Natural killer cell (primary cell): ENCODE measurements around the gene MAST2. TPM values are rescaled to one million over a fixed set of nuclear protein-coding genes. Genes with fewer than 3 reads are reported as not detected.

Experiments
- ATAC-seq, 3 donors: fragments of 150-1000 bp in 2 of 3; fragments of 200-7000 bp in 1 of 3; cut with Tn5 transposase; 1 replicate in 1 of 3; 2 replicates in 2 of 3; pipeline ENCODE4 v1.10.0; 2021; ENCODE audit warnings: mild to moderate bottlenecking in 2 of 3, moderate library complexity in 2 of 3
- DNase-seq, 2 donors: peaks; one replicate each; pipeline versions ENCODE4 v3.0.0 to v3.0.0-alpha.2; 2013 to 2021; ENCODE audit warnings: mixed read lengths in 1 of 2
- H3K27ac ChIP-seq: one replicate; pipeline ENCODE4 v1.5.1; 2013; ENCODE audit warnings: mild to moderate bottlenecking, low read length
- H3K27me3 ChIP-seq: one replicate; pipeline ENCODE4 v1.6.1; 2013; ENCODE audit warnings: low read length; ENCODE audit not compliant: control insufficient read depth, insufficient read depth
- H3K36me3 ChIP-seq: one replicate; pipeline ENCODE4 v1.6.1; 2013; ENCODE audit warnings: low read length; ENCODE audit not compliant: control insufficient read depth, insufficient read depth
- H3K4me1 ChIP-seq: one replicate; pipeline ENCODE4 v1.6.1; 2013; ENCODE audit warnings: low read length; ENCODE audit not compliant: control insufficient read depth, insufficient read depth
- H3K4me3 ChIP-seq: one replicate; pipeline ENCODE4 v1.5.1; 2013; ENCODE audit warnings: low read length
- H3K9me3 ChIP-seq: one replicate; pipeline ENCODE4 v1.6.1; 2013; ENCODE audit warnings: low read length; ENCODE audit not compliant: control insufficient read depth, insufficient read depth
- H3K27ac Mint-ChIP-seq, 2 donors: one replicate each; pipeline ENCODE4 v1.8.0; 2022; ENCODE audit warnings: mild to moderate bottlenecking in 2 of 2, mixed read lengths in 2 of 2, moderate library complexity in 1 of 2
- H3K27me3 Mint-ChIP-seq, 2 donors: one replicate each; pipeline ENCODE4 v1.8.0; 2022; ENCODE audit warnings: low read depth in 2 of 2, mixed read lengths in 2 of 2
- H3K36me3 Mint-ChIP-seq: one replicate; pipeline ENCODE4 v1.8.0; 2022; ENCODE audit warnings: mixed read lengths
- H3K4me1 Mint-ChIP-seq, 2 donors: one replicate each; pipeline ENCODE4 v1.8.0; 2022; ENCODE audit warnings: mixed read lengths in 2 of 2
- H3K4me3 Mint-ChIP-seq: one replicate; pipeline ENCODE4 v1.8.0; 2022; ENCODE audit warnings: mild to moderate bottlenecking, moderate library complexity, mixed read lengths
- H3K9me3 Mint-ChIP-seq, 2 donors: one replicate each; pipeline ENCODE4 v1.8.0; 2022; ENCODE audit warnings: mixed read lengths in 2 of 2
- CTCF ChIP-seq: fragments of 200-600 bp; IDR thresholded peaks from one replicate; pipeline ENCODE4 v1.8.0; 2022; ENCODE audit warnings: antibody characterized with exemption
- WGBS: methylation state at CpG from one replicate; pipeline ENCODE4 v1.1.7; 2013; ENCODE audit warnings: missing lambda C conversion rate; ENCODE audit not compliant: insufficient coverage; 5-methylcytosine and 5-hydroxymethylcytosine counted together
- intact Hi-C: fragments of 100-400 bp; cut with micrococcal nuclease; formaldehyde crosslinking; loops from one replicate; pipeline ENCODE4 v1.14.2; 2022
- total RNA-seq, 4 donors: library from RNA; stranded (reverse); fragments of 120-200 nt in 1 of 4; gene quantifications; one replicate each; pipeline versions ENCODE4 v1.2.3 to v1.2.4, GENCODE V29; 2013 to 2022

Gene MAST2
- total RNA-seq, 3 donors from 2014 or later (not counting 1 experiment from before 2014, with no cell fraction given): 25.3 to 28.6 (median 27.9) TPM

GRCh38 chr1:45974541-45975269, 171.3 kb downstream of the MAST2 start:
- H3K9me3 ChIP-seq: no peaks in the 10 kb centered on the region
- Mint-ChIP-seq H3K36me3 (no peaks in the 10 kb centered on the region), H3K27ac (no peak overlapping the region), H3K4me1 (no peaks in the 10 kb centered on the region), H3K9me3 (no peaks in the 10 kb centered on the region), H3K4me3 (no peak overlapping the region), H3K27me3 (no peaks in the 10 kb centered on the region)
- no peaks in the 10 kb centered on the region for H3K27me3 ChIP-seq
- H3K36me3 ChIP-seq: no peaks in the 10 kb centered on the region
- no peak for DNase-seq
- no peak overlapping the region for H3K27ac ChIP-seq
- intact Hi-C loops: no loop called here
- no CpG with 5 or more reads among the region's 1 CpG for WGBS
- H3K4me3 ChIP-seq: no peak overlapping the region
- no peaks in the 10 kb centered on the region for H3K4me1 ChIP-seq
- no peak for TF ChIP-seq CTCF
- ATAC-seq: no peak

- H3K27ac ChIP-seq: no peak overlapping the region
- no peaks in the 10 kb centered on the region for H3K27me3 ChIP-seq
- H3K4me1 ChIP-seq: no peaks in the 10 kb centered on the region
- no peak for TF ChIP-seq CTCF
- ATAC-seq (no peak), DNase-seq (no peak)
- no peaks in the 10 kb centered on the region for H3K36me3 Mint-ChIP-seq
- H3K27me3 Mint-ChIP-seq: no peaks in the 10 kb centered on the region
- H3K9me3 ChIP-seq: no peaks in the 10 kb centered on the region
- H3K4me3 ChIP-seq: no peak overlapping the region
- no peaks in the 10 kb centered on the region for H3K4me1 Mint-ChIP-seq
- no peak overlapping the region for H3K27ac Mint-ChIP-seq
- WGBS: 96% methylated on average over 3 of the region's 3 CpGs
- intact Hi-C loops: no loop called here
- no peak overlapping the region for H3K4me3 Mint-ChIP-seq
- no peaks in the 10 kb centered on the region for H3K9me3 Mint-ChIP-seq
- no peaks in the 10 kb centered on the region for H3K36me3 ChIP-seq
Measured at GRCh38 chr1:45976623-45977022, 173.2 kb downstream of the MAST2 start.

GRCh38 chr1:45979074-45979777, 175.8 kb downstream of the MAST2 start:
- Histone ChIP-seq H3K4me3 (no peak overlapping the region), H3K27me3 (no peaks in the 10 kb centered on the region), H3K27ac (no peak overlapping the region), H3K4me1 (no peaks in the 10 kb centered on the region), H3K9me3 (no peaks in the 10 kb centered on the region), H3K36me3 (no peaks in the 10 kb centered on the region)
- Mint-ChIP-seq H3K4me1 (no peaks in the 10 kb centered on the region), H3K4me3 (no peak overlapping the region), H3K36me3 (no peaks in the 10 kb centered on the region), H3K27me3 (no peaks in the 10 kb centered on the region), H3K27ac (no peak overlapping the region), H3K9me3 (no peaks in the 10 kb centered on the region)
- intact Hi-C loops: no loop called here
- no peak for TF ChIP-seq CTCF
- ATAC-seq: no peak
- no peak for DNase-seq
- WGBS: 88% methylated on average over 2 of the region's 2 CpGs
